Stimulated activated CD4-positive, alpha-beta T cell treated with anti-CD3 and anti-CD28 coated beads, Interleukin-1b, Interleukin-23, amount 100 ng/mL, for 4 hours (primary cell): ENCODE data around the gene B9D1.
"Not testable (repeated sequence)": the region's sequence is repeated elsewhere in the genome, so short reads cannot be mapped to it uniquely, and the experiment has no call there.

Source experiments
- DNase-seq, 2 donors: peaks; one replicate each; pipeline ENCODE4 v3.0.0-alpha.2; 2020; ENCODE audit warnings: low read depth in 2 of 2

Gene B9D1

DNA sequence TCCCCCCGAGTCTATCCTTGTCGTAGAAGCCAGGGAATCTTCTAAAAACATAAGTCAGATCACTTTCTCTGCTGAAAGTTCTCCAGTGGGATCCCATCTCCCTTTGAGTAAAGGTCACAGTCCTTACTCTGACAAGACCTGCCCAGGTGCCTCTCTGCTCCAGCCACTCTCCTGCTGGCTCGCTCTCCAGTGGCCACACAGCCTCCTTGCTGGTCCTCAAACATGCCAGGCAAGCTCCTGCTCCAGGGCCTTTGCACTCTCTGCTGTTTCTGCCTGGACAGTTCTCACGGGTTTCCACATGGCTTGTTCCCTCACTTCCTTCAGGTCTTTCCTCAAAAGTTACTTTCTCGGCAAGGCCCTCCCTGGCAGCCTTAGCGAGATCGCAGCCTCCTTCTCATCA is 3.4 kb downstream of the B9D1 start:
- no peak for DNase-seq

DNA sequence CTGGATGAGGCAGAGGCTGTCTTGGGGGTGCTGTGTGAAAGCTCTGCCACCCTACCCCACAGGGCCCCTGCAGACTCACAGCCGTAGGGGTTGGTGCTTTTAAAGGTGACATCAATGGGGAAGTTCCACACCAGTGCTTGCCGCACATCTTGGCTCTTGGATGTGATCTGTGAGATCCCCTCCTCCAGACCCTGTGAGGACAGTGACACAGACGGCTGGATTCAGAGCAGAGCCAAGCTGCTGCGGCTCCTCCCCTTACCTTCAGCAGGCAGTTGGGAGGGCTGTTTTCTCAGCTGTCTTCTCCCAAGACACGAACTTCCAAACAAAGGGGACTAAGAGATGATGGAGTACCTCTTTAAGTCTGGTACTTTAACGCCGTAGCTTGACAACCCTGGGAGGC is 4.8 kb downstream of the B9D1 start:
- DNase-seq, result no peak

DNA sequence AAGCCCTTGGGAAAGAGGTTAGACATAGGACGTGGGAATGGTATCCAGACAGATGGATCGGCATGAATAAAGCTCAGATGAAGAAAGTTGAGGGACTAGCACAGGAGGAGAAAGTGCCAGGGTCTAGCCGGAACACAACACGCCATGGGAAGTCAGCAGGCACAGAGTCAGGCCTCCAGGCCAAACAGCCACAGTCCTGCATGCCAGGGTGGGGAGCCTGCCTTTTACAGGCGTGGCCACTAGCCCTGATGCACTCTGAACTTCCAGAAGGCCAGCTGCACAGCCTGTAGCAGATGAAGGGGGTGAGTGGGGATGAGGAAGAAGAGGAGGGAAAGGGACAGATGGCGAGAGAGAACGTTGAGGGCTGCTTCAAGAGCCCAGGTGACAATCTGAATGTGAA is 5.2 kb downstream of the B9D1 start:
- no peak for DNase-seq

DNA sequence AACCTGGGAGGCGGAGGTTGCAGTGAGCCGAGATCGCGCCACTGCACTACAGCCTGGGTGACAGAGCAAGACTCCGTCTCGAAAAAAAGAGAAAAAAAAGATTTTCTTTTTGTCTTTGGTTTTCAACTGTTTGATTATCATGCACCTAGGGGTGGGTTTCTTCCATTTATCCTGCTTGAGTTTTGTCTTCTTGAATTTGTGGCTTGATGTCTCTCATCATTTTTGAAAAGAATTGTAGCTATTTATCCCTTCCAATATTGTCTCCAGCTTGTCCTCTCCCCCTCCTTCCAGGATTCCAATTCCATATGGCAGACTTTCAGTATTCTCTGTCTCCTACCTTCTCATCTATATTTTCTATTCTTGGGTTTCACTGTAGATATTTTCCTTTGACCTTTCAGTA is 7.8 kb downstream of the B9D1 start:
- DNase-seq, result no peak

DNA sequence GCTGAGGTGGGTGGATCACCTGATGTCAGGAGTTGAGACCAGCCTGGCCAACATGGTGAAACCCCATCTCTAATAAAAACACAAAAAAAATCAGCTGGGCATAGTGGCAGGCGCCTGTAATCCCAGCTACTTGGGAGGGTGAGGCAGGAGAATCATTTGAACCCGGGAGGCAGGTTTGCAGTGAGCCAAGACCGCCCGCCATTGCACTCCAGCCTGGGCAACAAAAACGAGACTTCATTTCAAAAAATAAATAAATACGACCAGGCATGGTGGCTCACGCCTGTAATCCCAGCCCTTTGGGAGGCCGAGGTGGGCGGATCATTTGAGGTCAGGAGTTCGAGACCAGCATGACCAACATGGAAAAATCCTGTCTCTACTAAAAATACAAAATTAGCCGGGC is 9.1 kb downstream of the B9D1 start:
- DNase-seq, result not testable (repeated sequence)

DNA sequence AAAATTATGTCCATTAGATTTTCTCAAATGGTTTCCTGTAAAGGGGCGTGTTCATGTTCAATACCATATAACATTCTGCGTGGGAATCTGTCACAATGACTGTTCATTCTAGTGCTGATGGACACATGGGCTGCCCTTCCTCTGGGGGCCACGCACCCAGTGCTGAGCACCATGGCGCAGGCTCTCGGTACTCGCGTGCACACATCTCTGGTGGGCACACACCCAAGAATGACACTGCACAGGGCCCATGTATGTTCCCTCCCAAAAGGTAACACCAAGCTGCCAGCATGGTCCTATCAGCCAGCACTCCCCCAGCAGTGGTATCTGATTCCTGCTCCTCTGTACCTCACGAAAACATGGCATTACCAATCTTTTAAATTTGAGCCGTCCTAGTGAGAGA is 13.7 kb downstream of the B9D1 start:
- DNase-seq, result no peak

DNA sequence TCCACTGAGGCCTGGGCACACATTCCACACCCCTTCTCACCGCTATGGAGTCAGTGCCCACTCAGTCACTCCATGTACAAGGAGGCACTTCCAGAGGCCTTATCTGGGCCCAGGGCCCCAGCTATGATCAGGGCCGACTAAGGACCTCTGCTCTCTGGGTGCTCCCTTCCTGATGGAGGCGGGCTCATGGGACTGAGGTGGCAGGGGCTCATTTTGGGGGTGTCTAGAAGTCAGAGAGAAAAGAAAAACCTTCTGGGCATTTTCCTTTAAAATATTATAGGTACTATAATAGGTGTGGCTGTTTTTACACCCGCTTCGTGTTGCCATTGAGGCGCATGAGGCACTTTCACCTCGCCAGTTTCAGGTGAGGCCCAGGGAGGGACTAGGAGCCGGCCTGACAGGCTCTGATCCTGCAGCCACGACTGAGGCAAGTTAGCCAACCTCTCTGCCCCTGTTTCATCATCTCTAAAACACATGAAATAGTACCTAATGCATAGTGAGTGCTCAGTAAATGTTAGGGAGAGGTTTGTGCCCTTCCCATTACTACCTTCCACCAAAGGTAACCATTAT is 14.4 kb downstream of the B9D1 start:
- DNase-seq, result no peak

DNA sequence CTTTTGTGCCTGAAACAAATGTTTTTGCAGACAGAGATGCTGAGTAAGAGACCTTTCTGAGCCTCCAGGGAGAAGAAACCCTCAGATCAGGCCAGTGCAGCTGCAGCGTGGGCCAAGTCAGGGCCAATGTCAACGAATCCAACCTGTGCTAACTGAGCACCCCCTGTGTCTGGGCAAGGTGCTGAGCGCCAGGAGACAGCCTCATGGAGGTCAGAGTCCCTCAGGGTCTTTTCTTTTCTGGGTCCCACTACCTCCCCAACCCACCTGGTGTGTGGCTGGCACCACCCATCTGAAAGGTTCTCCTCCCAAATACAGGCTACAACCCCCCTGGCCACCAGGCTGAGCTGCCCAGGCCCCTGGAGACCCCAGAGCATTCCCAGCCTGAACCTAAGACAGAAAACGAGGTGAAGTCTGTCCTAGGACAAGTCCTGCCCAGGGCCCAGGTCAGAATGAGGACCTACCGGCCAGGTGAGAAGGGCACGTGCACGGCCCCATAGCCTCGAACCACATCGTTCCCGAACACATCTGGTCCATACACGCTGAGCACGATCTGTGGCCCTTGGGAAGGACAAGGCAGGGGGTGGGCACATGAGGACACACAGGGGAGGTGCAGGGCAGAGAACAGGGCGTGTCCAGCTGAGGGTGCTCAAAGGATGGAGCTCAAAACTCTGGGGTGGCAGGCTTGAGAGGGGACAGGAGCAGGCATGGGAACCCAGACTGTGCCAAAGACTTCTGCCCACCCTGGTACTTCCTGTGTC is 15.0 kb downstream of the B9D1 start:
- no peak for DNase-seq

DNA sequence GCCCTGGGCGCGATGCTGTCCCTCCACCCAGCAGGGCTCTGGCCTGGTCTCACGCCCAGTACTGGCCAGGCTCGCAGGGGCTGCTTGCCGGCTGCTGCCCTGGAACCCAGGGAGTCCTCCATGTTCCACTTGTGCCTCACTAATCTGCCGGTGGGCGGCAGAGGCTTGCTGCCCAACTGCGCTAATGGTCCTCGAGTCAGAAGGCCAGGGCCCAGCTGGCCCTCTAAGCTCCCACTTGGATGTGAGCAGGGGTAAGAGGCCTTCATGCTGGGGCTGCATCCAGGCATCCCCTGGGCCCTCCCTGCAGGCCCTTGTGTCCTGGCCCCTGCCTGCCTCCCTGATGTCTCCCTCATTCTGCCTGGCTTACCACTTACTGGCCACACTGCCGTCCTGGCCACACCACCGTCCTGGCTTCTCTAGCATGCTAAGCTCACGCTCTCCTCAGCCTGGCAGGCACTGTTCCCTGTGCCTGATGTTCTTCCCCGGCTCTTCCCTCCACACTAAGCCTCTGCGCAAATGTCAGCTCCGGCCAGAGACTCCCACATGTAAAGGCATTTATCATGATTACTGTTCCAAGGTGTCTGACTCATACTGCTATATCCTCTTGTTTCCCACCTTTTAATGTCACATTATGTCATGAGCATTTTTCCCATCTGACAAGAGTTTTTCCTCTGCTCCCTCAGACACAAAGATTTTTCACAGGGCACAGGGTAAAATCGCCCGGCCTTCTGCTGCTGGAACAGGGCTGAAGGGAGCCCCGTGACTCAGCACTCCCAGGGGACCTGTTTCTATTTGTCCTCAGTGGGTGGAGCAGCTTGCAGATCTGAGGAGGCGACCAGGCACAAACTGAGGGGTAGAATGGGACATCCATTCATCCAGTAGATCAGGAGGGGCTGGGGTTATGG is 15.9 kb downstream of the B9D1 start:
- no peak for DNase-seq

DNA sequence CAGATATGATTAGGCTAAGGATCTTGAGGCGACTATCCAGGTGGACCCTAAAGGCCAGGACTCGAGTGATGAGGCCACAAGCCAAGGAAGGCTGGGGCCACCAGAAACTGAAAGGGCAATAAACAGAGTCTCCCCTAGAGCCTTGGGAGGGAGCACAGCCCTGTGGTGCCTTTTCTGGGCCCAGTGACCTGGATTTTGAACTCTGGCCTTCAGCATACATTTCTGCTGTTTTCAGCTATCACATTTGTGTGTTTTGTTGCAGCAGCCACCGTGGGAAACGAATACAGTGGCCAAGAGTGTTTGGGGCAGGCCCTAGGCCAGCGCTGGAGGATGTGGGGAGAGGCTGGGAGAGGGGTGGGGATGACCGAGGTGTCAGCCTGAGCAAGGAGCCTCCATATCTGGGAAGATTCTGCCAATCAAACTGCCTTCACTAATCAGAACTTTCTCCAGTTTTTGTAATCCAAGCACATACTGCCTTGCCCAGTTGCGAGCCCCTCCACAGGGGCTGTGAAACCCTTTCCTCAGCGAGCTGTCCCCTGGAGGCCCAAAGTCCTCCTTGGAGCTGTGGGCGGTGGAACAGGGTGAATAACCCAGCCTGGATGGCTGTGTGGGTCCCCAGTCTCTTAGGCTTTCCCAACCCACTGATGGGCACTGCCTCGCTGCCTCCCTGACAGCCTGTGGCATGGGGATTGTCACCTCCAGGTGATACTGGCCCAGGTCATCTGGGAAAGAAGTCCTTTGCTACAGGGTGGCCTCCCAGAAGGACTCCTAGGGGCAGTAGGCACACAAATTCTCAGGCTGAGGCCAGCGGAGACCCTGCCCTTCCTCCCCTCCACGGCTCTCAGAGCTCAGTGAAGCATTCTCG is 16.8 kb downstream of the B9D1 start:
- DNase-seq, result no peak

DNA sequence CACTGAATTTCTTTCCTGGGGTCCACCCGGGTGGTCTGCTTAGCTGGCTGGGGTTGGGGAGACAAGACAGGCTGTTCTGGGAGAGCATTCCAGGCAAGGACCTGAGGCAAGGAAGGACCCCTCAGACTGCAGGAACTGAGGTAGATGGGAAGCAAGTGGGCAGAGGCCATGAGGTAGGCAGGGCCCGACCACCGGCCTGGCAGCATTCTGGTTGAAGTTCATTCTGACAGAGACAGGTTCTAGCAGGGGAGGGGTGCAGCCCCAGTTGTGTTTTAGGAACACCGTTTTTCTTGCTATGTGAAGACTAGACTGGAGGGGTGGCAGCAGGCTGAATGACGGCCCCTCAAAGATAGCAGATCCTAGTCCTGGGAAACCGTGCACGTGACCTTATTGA is 17.5 kb downstream of the B9D1 start:
- DNase-seq, result no peak

DNA sequence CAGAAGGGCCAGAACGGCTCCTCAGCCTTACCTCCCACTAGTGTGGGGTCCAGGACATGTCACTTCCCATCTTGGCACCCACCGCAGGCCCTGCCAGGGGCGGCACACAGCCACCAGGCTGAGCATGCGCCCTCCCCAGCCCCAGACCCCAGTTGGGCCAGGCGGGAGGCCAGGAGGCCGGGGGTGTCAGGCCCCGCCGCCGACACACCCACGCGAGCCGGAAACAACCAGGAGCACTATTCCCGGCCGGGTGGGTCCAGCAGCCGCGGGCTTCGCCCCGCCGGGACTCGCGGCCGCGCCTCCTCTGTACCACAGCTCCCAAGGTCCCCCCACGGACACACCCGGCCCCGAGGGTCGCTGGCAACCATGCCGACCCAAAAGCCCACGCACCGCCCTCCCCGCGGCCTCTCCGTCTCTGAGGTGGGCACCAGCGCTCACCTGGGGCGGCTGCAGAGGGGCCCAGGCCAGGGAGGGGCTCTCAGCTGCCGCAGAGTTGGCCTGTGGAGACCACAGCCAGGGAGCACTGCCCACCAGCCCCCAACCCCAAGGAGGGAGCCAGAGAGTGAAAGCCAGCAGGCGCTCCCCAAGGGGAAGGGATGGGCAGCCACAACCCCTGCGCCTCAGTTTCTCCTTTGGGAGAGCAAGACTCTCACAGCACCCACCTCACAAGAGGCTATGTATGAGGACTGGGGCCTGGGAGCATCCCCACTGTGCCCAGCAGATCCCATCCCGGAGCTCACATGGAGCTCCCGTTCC is 18.0 kb downstream of the B9D1 start:
- no peak for DNase-seq

DNA sequence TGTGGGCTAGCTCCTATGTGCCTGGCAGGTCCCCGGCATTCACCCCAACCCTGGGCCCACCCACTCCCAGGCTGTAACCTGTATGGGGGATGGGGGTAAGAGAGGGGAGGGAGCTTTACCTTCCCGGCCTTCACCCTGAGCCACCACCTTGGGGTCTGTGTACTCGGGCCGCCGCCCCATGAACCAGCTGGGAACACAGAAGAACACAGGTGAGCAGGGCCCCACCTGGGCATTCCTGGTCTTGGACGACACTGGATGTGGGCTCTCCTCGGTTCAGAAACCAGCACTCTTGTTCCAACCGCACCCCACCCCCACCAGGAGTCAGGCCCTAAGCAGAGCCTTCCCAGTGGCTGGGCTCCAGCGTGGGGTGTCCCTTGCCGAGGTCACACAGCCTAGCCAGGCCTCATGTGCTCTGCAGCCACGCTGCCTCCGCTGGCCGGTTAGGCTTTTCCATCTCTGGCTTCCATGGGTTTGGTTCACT is 18.8 kb downstream of the B9D1 start:
- no peak for DNase-seq

DNA sequence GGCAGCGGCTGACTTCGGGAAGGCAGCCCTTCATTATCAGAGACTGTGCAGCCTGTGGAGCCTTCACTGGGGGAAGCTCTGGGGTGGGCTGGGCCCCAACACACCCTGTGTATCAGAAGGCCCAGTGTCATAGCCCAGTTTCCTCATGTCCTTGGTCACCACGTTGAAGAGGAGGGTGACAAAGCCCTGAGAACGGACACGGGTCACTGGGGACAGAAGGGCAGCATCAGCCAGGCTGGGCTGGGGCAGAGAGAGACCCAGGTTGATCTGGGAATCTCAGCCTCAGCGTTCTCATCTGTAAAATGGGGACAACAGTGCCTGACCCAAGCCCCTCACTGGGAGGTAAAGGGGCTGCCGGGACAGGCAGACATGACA is 19.3 kb downstream of the B9D1 start:
- DNase-seq, result no peak

DNA sequence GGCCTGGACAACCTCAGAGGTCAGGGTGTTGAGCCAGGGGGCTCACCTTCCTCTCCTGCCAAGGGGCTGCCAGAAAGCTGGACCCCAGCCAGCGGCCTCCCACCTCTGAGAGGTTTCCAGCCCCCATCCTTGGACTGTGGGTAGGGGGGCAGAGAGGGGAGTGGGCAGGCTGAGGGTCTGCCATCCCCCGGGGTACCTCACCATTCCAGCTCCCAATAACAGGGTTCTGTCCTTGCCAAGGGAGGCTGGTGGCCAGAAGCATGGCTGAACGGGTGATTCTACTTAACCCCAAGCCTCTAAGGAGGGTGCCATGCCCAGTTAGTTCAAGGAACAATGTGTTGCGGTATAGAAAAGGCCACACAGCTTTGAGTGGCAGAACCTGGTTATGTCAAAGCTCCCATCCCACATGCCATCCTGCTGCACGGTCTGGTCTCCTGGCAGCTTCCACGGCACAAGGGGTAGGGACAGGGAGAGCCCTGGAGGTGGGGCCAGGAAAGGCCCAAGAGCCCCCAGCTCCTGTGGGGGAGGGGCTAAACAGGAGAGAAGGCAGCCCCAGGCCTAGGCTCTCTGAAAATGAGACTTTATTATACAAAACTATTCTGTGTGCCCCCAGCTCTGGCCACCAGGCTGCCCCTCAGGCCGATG is 19.8 kb downstream of the B9D1 start:
- DNase-seq, result no peak

DNA sequence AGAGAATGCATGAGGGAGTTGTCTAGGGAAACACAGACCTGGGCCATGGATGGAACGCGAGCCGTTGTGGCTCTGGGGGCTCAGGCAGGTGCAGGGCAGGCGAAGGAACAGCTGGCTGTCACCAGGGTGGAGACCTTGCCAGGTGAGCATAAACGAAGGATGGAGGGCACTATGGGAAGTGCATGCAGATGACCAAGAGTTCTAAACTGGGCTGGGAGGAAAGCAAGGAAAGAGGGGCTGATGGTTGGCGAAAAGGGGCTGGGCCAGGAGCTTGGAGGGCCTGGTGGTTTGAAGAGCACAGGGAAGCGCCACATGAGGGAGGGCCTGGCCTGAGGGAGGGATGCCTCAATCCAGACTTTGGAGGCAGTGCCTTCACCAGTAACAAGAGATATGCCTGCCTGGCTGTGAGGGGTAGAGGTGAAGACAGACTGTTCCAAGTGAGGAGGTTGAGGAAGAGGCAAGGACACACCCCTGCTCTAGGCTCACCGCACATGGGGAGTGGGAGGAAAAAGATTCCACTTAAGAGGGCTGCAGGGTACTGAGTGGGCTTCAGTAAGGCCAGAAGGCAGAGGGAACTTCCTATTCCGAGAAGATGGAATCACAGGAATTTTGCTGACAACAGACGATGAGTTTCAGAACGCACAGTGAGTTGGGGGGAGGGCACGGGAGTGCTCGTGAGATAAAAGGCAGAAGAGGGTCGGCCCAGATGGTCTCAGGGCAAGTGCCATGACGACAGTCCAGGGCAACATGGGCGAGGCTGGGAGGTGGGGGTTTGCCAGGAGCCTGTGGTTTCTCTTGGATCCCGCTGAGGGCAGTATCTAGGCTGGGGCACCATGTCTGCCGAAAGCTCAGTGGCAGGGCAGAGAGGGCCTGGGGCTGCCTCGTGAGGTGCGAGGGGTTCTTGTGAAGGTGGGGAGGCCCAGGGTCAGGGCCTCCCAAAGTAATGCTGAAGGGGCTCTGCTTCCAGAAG is 20.6 kb downstream of the B9D1 start:
- no peak for DNase-seq

DNA sequence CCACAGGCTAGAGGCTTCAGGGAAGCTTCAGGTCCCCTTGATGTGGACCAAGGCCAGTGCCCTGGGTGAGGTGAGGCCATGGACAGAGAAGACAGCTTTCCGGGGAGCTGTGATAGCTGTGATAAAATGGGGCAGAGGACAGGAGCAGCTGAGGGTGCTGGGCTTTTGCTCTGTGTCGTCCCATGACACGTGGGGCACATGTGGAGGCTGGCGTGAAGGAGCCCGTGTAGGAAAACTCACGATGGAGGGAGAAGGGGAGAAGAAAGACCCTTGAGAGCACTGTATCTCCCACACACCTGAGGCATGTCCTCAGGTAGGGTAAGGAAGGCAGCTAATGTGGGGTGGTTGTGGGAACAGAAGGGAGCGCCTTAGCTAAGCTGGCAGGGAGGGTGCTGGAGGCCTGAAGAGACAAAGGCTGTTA is 21.3 kb downstream of the B9D1 start:
- DNase-seq, result no peak

DNA sequence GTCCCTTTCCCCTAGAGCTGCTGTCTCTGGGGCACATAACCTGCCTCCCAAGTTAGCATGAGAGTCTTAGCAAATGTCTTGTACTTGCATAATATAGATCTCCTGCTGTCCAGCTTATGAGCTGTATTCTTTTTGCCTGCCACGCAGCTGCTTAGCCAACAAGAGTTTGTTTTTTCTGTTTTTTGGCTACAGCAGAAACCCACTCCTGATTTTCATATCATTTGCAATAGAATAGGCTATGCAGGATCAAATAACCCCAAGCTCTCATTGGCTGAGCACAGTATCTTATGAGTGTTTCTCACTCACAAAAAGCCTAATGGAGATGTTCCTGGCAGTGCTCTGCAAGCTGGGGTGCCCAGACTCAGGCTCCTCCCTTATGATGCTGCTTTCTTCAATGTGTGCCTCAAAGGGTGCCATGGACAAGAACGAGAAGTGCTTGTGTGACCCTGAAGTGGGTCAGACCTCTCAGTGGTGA is 23.1 kb downstream of the B9D1 start:
- DNase-seq, result no peak
